Cardiac muscle cell (in vitro differentiated cells and primary cell): ENCODE results near the gene ACBD4. TPM values are rescaled to one million over a fixed set of nuclear protein-coding genes. Genes with fewer than 3 reads are reported as not detected.

Source experiments
- DNase-seq, 2 donors: peaks; one replicate each; pipeline versions ENCODE4 v3.0.0 to v3.0.0-alpha.2; 2010 to 2017; ENCODE audit warnings: low read depth in 1 of 2, low spot score in 1 of 2
- H3K27ac ChIP-seq: fragments of 200-600 bp; sonication (generic); 2 replicates; pipeline ENCODE4 v1.5.1; 2016
- H3K27me3 ChIP-seq: fragments of 200-600 bp; sonication (generic); 2 replicates; pipeline ENCODE4 v1.6.0; 2016; ENCODE audit warnings: control low read depth
- H3K36me3 ChIP-seq: fragments of 200-600 bp; sonication (generic); 2 replicates; pipeline ENCODE4 v1.5.1; 2016; ENCODE audit warnings: control low read depth
- H3K4me1 ChIP-seq: fragments of 200-600 bp; sonication (generic); 2 replicates; pipeline ENCODE4 v1.8.1; 2017; ENCODE audit warnings: low read depth, mild to moderate bottlenecking, mixed run types
- H3K4me3 ChIP-seq: fragments of 200-600 bp; sonication (generic); 2 replicates; pipeline ENCODE4 v1.5.1; 2016; ENCODE audit warnings: mild to moderate bottlenecking
- H3K9me3 ChIP-seq: fragments of 200-600 bp; sonication (generic); 2 replicates; pipeline ENCODE4 v1.5.1; 2017; ENCODE audit warnings: low read depth, mild to moderate bottlenecking, control low read depth
- polyA plus RNA-seq: library from polyadenylated mRNA; unstranded; fragments of >200 nt; fragmentation: Nextera tagmentation; extraction: Ambion mirVana; gene quantifications from 2 replicates; pipeline ENCODE4 v1.2.1, GENCODE V29; 2016
- total RNA-seq: library from RNA; depleted of rRNA; stranded (reverse); fragments of >200 nt; gene quantifications from 2 replicates; pipeline ENCODE4 v1.2.3, GENCODE V29; 2016
- TF ChIP-seq, protein P1 (sequence below): IDR thresholded peaks from 2 replicates; pipeline ENCODE4 v1.5.1; 2012; ENCODE audit warnings: low read depth, mild to moderate bottlenecking, low read length

ACBD4 gene
- total and polyA plus RNA-seq, 2 experiments from 2014 or later = 20.5 to 29.3 TPM

DNA sequence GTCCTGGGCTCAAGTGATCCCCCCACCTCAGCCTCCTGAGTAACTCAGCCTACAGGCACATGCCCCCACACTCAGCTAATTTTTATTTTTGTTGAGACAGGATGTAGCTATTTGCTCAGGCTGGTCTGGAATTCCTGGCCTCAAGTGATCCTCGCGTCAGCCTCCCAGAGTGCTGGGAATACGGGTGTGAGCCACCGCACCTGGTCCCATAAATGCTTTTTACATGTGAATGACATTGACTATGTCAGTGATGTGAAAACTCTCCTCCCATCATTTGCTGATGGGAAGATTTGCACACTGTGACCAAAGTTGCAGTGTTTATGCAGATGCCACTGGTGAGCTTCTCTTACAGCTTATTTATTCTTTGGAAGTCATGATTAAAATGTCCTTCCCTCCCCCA lies 18.2 kb upstream of the ACBD4 start:
- Histone ChIP-seq H3K4me3 (no peak overlapping the region), H3K9me3 (no peaks in the 10 kb centered on the region), H3K36me3 (no peaks in the 10 kb centered on the region), H3K27ac (no peak overlapping the region), H3K4me1 (no peaks in the 10 kb centered on the region), H3K27me3 (no peaks in the 10 kb centered on the region)
- TF ChIP-seq, protein P1, sequence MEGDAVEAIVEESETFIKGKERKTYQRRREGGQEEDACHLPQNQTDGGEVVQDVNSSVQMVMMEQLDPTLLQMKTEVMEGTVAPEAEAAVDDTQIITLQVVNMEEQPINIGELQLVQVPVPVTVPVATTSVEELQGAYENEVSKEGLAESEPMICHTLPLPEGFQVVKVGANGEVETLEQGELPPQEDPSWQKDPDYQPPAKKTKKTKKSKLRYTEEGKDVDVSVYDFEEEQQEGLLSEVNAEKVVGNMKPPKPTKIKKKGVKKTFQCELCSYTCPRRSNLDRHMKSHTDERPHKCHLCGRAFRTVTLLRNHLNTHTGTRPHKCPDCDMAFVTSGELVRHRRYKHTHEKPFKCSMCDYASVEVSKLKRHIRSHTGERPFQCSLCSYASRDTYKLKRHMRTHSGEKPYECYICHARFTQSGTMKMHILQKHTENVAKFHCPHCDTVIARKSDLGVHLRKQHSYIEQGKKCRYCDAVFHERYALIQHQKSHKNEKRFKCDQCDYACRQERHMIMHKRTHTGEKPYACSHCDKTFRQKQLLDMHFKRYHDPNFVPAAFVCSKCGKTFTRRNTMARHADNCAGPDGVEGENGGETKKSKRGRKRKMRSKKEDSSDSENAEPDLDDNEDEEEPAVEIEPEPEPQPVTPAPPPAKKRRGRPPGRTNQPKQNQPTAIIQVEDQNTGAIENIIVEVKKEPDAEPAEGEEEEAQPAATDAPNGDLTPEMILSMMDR = no peak
- DNase-seq = no peak

DNA sequence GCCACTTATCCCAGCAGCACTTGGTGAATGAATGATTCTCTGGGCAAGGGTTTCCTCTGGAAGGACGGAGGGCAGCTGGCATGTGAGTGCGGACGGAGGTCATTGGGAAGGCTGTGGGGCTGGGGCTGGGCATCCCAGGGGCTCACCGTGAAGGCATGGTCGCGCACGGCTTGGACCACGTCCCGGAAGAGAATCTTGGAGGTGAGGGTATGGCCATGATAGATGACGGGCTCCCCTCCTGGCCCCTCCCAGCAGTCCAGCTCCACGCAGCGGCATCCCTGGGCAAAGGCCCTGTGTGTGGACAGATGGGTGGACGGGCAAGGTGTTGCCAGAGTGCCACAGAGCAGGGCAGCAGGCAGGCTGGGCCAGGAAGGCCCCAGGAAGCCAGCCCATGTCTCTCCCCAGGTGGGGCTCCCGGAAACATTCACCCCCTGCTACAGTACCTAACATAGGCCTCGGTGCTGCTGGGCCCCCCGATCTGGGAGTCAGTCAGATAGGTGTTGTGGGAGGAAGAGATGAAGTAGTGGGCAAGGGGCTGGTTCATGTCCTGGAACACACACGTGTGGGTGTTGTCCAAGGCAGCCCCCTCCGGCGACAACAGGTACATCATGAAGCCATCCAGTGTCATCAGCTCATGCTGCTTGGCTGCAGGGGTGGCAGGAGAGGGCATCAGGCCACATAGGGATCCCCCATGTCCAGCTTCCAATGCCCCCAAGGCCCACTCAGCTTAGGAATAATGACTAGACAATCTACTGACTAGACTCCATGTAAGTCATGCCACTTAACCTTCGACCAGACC lies 17.4 kb upstream of the ACBD4 start:
- Histone ChIP-seq H3K27me3 (no peaks in the 10 kb centered on the region), H3K4me1 (no peaks in the 10 kb centered on the region), H3K4me3 (no peak overlapping the region), H3K36me3 (no peaks in the 10 kb centered on the region), H3K27ac (no peak overlapping the region), H3K9me3 (no peaks in the 10 kb centered on the region)
- DNase-seq = no peak
- TF ChIP-seq, protein P1 = no peak

- Histone ChIP-seq H3K9me3 (no peaks in the 10 kb centered on the region), H3K27me3 (no peaks in the 10 kb centered on the region), H3K4me1 (no peaks in the 10 kb centered on the region), H3K27ac (no peak overlapping the region), H3K4me3 (no peak overlapping the region), H3K36me3 (no peaks in the 10 kb centered on the region)
- TF ChIP-seq, protein P1 = no peak
- no peak for DNase-seq
Measured at GRCh38 chr17:45118691-45119090, 16.8 kb upstream of the ACBD4 start.

DNA sequence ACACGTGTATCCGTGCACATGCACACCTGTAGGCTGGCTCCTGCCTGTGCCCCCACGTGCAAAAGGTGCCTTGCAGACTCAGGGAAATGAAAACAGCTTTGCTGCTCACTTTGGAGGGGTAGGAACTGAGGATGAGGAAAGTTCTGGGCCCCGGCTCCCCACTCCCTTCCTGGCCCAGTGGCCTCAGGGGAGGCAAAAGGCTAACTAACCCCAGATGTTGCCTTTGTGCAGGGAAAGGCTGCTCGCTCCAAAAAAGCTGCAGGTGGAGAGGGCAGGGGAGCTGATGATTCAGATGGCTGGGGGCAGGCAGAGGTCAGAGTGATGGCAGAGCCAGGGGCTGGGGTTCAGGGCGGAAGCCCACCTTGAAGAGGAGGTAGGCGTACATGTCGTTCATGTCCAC lies 15.5 kb upstream of the ACBD4 start:
- TF ChIP-seq, protein P1 = no peak
- Histone ChIP-seq H3K27me3 (no peaks in the 10 kb centered on the region), H3K4me3 (no peak overlapping the region), H3K4me1 (no peaks in the 10 kb centered on the region), H3K36me3 (no peaks in the 10 kb centered on the region), H3K27ac (no peak overlapping the region), H3K9me3 (no peaks in the 10 kb centered on the region)
- DNase-seq = no peak

DNA sequence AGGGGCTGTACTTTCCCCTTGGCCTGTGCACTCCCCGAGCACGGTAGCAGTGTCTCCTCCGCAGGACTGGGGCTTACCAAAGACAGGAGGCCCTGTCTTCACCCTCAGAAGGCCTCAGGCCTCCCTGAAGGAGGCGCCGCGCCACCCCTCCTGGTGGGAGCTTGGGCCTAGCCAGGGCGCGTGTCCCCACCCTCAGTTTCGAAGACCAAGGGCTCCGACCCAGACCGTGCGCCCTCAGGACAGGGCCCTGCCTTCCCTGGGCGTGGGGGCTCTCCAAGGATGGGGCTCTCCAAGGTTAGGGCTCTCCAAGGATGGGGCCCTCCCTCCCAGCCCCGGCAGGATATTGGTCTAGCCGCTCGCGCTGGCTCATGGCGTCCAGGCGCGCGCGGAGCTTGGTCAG lies 14.9 kb upstream of the ACBD4 start:
- no peaks in the 10 kb centered on the region for H3K9me3 ChIP-seq
- H3K27ac ChIP-seq = no peak overlapping the region
- no peaks in the 10 kb centered on the region for H3K36me3 ChIP-seq
- TF ChIP-seq, protein P1 = no peak
- no peaks in the 10 kb centered on the region for H3K27me3 ChIP-seq
- H3K4me3 ChIP-seq = no peak overlapping the region
- H3K4me1 ChIP-seq = no peaks in the 10 kb centered on the region
- DNase-seq = no peak
